Ovary (tissue), 9 donors: ENCODE measurements around the gene DUSP2. TPM values are rescaled to one million over a fixed set of nuclear protein-coding genes. Genes with fewer than 3 reads are reported as not detected.
"Not testable (repeated sequence)": the region's sequence is repeated elsewhere in the genome, so short reads cannot be mapped to it uniquely, and the experiment has no call there.

Experiments used
- DNase-seq, 5 donors: peaks; one replicate each; pipeline ENCODE4 v3.0.0-alpha.2; 2019 to 2020
- H3K27ac ChIP-seq, 2 donors: fragments of 200-600 bp; one replicate each; pipeline versions ENCODE4 v1.5.1 to v1.8.0; 2019 to 2022
- H3K27me3 ChIP-seq: fragments of 200-600 bp; one replicate; pipeline ENCODE4 v1.8.0; 2022
- H3K36me3 ChIP-seq: fragments of 200-600 bp; sonication (generic); one replicate; pipeline ENCODE4 v1.5.1; 2019
- H3K4me1 ChIP-seq: one replicate; pipeline ENCODE4 v1.8.1; 2013; ENCODE audit warnings: mild to moderate bottlenecking, moderate library complexity; ENCODE audit not compliant: insufficient read depth
- H3K4me3 ChIP-seq: fragments of 200-600 bp; sonication (generic); one replicate; pipeline ENCODE4 v1.5.1; 2017
- H3K9me3 ChIP-seq, 2 donors: fragments of 200-600 bp in 1 of 2; sonication (generic) in 1 of 2; one replicate each; pipeline versions ENCODE4 v1.5.1 to v1.8.1; 2013 to 2019; ENCODE audit warnings: mild to moderate bottlenecking in 1 of 2, moderate library complexity in 1 of 2
- EP300 ChIP-seq: sonication (generic); formaldehyde crosslinking; IDR thresholded peaks from one replicate; pipeline ENCODE4 v1.6.1; 2017; ENCODE audit warnings: antibody characterized with exemption
- POLR2A ChIP-seq: fragments of 450-650 bp; IDR thresholded peaks from one replicate; pipeline ENCODE4 v1.6.1; 2017; ENCODE audit warnings: antibody characterized with exemption, mild to moderate bottlenecking, moderate library complexity
- WGBS, 3 donors: extraction: QIAGEN DNeasy Blood & Tissue Kit in 1 of 3; methylation state at CpG; one replicate each; pipeline versions ENCODE4 v1.1.5 to v1.1.7; 2013 to 2017; 5-methylcytosine and 5-hydroxymethylcytosine counted together
- intact Hi-C, 4 donors: fragments of 100-400 bp; cut with DNase I; formaldehyde crosslinking; loops; one replicate each; pipeline versions ENCODE4 v1.11.0 to v1.15.1; 2022 to 2023
- polyA plus RNA-seq, 2 donors: library from polyadenylated mRNA; stranded (reverse); fragments of 200-250 nt in 1 of 2; fragments of 350-450 nt in 1 of 2; fragmentation: Illumina TruSeq in 1 of 2; extraction: RNeasy Lipid Tissue Mini Kit (QIAGEN cat#74804) in 1 of 2; gene quantifications; one replicate each; pipeline ENCODE4 v1.2.3, GENCODE V29; 2013 to 2014
- total RNA-seq, 7 donors: library from RNA; depleted of rRNA in 2 of 7; stranded (reverse); fragments of >200 nt in 2 of 7; fragmentation: NEBNext Ultra II Directional in 3 of 7; extraction: Animal tissue kit (Norgen Biotek cat#: 25700) in 3 of 7; gene quantifications; one replicate each; pipeline versions ENCODE4 v1.1.0 to v1.2.4, GENCODE V29; 2016 to 2023
- TF ChIP-seq, protein P1 (sequence below), 3 donors: fragments of 450-650 bp in 2 of 3; fragments of 200-600 bp in 1 of 3; IDR thresholded peaks; one replicate each; pipeline versions ENCODE4 v1.5.1 to v1.8.0; 2016 to 2022; ENCODE audit warnings: antibody characterized with exemption in 3 of 3, mild to moderate bottlenecking in 1 of 3
- donor health status: DM: no; HTN: no; CAD: no; lungs with moderate emphysema.
- donor health status: DM: no; HTN: no; CAD: no.
- donor health status: Bipolar disorder and iron deficiency.
- donor health status: DM: yes; HTN: yes; CAD: no.
- donor health status: DM: no; HTN: no; CAD: no.
- donor health status: DM: yes; HTN: yes; CAD: no.

DUSP2 gene
- total and polyA plus RNA-seq, 9 donors, result 0.52 to 111 (median 3.1) TPM

DNA sequence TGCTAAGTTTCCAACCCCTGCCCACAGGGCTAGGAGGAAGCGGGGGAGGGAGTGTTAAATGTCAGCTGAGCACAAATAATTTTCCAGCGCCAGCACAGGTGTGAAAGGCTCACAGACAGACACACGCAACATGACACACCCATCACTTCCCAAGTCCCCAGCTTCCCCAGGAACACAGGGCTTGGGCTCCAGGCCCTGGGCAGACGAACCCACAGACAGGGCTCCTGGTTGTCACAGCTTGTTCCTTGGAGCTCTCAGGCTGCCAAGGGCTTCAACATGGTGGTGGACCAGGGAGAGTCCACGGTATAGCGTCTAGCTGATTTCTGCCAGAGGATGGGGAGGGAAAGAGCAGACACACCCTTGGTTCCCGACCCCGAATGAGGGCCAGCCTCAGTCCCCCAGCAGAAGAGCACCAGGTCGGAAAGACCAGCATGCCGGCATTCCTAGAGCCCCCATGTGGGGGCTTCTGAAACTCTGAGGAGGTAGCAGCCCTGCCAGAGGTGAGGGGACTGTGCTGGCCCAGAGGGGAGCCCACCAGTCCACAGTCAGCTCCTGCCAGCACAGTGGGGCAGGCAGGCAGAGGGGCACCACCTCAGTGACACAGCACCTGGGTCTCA lies 1.9 kb downstream of the DUSP2 start:
- DNase-seq, result peak in 1 of 5 donors; percentile 10
- Histone ChIP-seq H3K27ac (no peak overlapping the region), H3K36me3 (no peaks in the 10 kb centered on the region), H3K9me3 (no peaks in the 10 kb centered on the region), H3K27me3 (no peaks in the 10 kb centered on the region), H3K4me3 (no peak overlapping the region), H3K4me1 (peaks cover 6% of the 10 kb centered on the region)
- intact Hi-C loops, result loop anchor here in 1 of 4 donors (10.0 kb wide), 1 partner anchor 121 kb away; the partner anchor contains the start of genes CIAO1 and TMEM127
- 80 to 90% (median 83%) methylated on average over 10 of the region's 10 CpGs for WGBS, 3 donors
- TF ChIP-seq POLR2A, result no peak
- TF ChIP-seq EP300, result no peak
- TF ChIP-seq, protein P1, sequence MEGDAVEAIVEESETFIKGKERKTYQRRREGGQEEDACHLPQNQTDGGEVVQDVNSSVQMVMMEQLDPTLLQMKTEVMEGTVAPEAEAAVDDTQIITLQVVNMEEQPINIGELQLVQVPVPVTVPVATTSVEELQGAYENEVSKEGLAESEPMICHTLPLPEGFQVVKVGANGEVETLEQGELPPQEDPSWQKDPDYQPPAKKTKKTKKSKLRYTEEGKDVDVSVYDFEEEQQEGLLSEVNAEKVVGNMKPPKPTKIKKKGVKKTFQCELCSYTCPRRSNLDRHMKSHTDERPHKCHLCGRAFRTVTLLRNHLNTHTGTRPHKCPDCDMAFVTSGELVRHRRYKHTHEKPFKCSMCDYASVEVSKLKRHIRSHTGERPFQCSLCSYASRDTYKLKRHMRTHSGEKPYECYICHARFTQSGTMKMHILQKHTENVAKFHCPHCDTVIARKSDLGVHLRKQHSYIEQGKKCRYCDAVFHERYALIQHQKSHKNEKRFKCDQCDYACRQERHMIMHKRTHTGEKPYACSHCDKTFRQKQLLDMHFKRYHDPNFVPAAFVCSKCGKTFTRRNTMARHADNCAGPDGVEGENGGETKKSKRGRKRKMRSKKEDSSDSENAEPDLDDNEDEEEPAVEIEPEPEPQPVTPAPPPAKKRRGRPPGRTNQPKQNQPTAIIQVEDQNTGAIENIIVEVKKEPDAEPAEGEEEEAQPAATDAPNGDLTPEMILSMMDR (IDR thresholded peaks at IDR 0.05), result no peak

DNA sequence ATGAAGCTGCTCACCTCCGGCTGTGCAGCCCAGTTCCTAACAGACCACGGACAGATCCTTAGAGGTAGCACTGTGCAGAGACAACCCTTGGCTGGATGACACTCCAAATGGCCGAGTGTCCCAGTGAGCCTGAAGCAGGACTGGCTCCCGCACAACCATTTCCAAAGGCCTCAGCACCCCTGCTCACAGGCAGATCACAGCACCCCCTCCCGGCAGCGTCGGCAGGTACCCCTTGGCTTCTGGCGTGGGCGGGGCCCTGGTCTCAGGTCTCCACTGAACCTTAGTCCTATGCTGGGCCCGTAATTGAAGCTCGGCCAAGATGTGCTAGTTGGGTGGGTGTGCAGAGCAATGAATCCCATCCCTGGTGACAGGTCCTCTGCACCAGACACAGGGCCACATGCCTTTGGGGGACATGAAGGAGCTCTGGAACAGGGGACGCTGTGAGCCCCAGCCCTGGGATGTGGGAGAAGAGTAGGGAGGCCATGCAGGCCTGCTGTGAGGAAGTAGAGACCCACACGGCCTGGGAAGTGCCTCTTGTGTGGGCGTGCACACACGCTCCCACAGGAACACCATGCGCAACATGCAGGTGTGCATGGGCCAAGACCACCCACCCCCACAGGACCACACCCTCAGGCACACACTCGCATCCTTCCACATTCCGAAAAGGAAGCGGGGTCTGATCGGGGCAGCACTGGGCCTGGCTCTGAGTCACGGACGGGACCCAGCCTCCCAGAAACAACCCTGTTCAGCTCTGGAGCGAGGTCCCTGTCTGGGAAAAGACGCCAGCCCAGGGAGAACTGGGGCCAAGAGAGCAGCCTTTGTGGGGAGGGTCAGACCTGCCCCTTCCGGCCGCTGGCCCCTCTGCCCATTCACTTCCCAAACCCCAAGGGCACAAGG lies 2.8 kb downstream of the DUSP2 start:
- Histone ChIP-seq H3K36me3 (no peaks in the 10 kb centered on the region), H3K4me1 (peaks cover 6% of the 10 kb centered on the region), H3K9me3 (no peaks in the 10 kb centered on the region), H3K27me3 (no peaks in the 10 kb centered on the region), H3K27ac (no peak overlapping the region), H3K4me3 (no peak overlapping the region)
- peak in 2 of 5 donors; percentile 12 to 13 for DNase-seq
- TF ChIP-seq EP300 (no peak), POLR2A (no peak)
- TF ChIP-seq, protein P1 (IDR thresholded peaks at IDR 0.05), result no peak
- 84 to 88% (median 87%) methylated on average over 25 to 26 of the region's 26 CpGs for WGBS, 3 donors
- intact Hi-C loops, result loop anchor here in 1 of 4 donors (10.0 kb wide), 1 partner anchor 122 kb away; the partner anchor contains the start of genes CIAO1 and TMEM127

DNA sequence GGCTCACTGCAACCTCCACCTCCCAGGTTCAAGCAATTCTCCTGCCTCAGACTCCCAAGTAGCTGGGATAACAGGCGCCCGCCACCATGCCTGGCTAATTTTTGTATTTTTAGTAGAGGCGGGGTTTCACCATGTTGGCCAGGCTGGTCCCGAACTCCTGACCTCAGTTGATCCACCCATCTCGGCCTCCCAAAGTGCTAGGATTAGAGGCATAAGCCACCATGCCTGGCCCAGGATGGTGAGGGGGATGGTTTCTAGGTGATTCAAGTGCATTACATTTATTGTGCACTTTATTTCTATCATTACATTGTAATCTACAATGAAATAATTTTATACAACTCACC lies 3.6 kb downstream of the DUSP2 start:
- not testable (repeated sequence) for H3K4me3 ChIP-seq, H3K9me3 ChIP-seq, H3K27ac ChIP-seq, H3K4me1 ChIP-seq, H3K27me3 ChIP-seq, H3K36me3 ChIP-seq, DNase-seq
- intact Hi-C loops, result loop anchor here in 1 of 4 donors (10.0 kb wide), 1 partner anchor 123 kb away; the partner anchor contains the start of genes CIAO1 and TMEM127
- 95 to 99% (median 96%) methylated on average over 5 of the region's 5 CpGs for WGBS, 3 donors

DNA sequence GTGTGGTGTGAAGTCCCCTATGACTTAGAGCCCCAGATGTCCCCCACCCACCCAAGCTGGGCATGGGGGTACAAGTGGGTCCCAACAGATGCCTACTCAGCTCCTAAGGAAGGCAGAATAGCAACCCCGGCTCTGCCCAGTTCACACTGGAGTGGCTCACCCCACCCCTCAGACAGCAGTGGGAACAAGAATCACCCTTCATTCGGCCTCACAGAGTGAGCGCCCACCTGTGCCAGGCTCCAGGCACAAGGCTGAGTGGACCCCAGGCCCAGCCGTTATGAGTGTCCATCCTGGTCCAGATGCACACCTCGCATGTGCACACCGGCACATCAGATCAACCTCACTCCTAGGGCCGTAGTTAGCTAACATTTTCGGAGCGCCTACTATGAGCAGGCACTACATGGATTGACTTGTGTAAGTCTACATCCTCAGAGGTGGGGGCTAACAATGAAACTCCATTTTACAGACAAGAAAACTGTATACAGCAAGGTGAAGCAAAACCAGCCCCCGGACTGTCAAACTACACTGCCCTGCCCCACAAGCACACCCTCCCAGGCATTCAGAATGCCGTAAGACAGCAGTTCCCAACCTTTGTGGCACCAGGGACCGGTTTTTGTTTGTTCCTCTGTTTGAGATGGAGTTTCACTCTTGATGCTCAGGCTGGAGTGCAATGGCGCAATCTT lies 4.2 kb downstream of the DUSP2 start:
- H3K27me3 ChIP-seq, result no peaks in the 10 kb centered on the region
- whole genome bisulfite sequencing, 3 donors, result 93 to 96% (median 94%) methylated on average over 13 of the region's 13 CpGs
- DNase-seq, result peak in 1 of 5 donors; percentile 9
- no peak overlapping the region for H3K27ac ChIP-seq
- intact Hi-C loops, result loop anchor here in 1 of 4 donors (10.0 kb wide), 1 partner anchor 124 kb away; the partner anchor contains the start of genes CIAO1 and TMEM127
- TF ChIP-seq POLR2A (no peak), EP300 (no peak)
- TF ChIP-seq, protein P1 (IDR thresholded peaks at IDR 0.05), result no peak
- H3K4me1 ChIP-seq, result peaks cover 6% of the 10 kb centered on the region
- no peak overlapping the region for H3K4me3 ChIP-seq
- no peaks in the 10 kb centered on the region for H3K9me3 ChIP-seq
- H3K36me3 ChIP-seq, result no peaks in the 10 kb centered on the region
